HG02610 (cell line): ENCODE results near the gene FANCI.
"Not testable (repeated sequence)": the region's sequence is repeated elsewhere in the genome, so short reads cannot be mapped to it uniquely, and the experiment has no call there.

Experiments used
- ATAC-seq: cut with Tn5 transposase; IDR thresholded peaks from one replicate; pipeline ENCODE4 v1.9.1; 2021; ENCODE audit warnings: mild to moderate bottlenecking, moderate library complexity; ENCODE audit not compliant: unreplicated experiment

FANCI gene

DNA sequence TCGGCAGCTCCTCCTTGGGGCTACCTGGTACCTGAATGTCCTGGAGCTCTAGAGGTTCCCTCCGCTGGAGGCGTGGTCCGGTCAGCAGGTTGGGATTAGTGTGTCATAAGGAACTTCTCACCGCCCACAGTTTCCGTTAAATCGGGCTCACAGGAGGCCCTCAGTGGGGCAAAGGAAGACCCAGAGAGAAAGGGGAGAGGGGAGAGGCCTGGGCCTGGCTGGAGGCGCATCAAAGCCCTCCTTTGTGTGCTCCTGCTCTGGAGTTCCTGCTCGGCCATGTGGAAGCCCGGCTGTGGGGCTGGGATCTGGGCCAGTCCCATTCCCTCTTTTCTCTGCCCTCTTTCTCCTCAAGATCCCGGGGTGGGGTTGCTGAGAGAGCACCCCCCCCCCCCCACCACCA, 22.2 kb upstream of the FANCI start, which contains the start of gene RLBP1:
Gene RLBP1 (minus strand): TSS at position 37 of the 400 bp plus-strand sequence. CDS start 2,604 bp downstream, outside the sequence.
- no peak for ATAC-seq

- no peak for ATAC-seq
Measured at GRCh38 chr15:89225588-89225987, 18.2 kb upstream of the FANCI start.

GRCh38 chr15:89226359-89227221, 17.2 kb upstream of the FANCI start:
- no peak for ATAC-seq

GRCh38 chr15:89227425-89227824, 16.4 kb upstream of the FANCI start:
- ATAC-seq, result no peak

GRCh38 chr15:89230277-89230676, 13.5 kb upstream of the FANCI start:
- no peak for ATAC-seq

GRCh38 chr15:89231832-89232231, 11.9 kb upstream of the FANCI start:
- ATAC-seq, result no peak

DNA sequence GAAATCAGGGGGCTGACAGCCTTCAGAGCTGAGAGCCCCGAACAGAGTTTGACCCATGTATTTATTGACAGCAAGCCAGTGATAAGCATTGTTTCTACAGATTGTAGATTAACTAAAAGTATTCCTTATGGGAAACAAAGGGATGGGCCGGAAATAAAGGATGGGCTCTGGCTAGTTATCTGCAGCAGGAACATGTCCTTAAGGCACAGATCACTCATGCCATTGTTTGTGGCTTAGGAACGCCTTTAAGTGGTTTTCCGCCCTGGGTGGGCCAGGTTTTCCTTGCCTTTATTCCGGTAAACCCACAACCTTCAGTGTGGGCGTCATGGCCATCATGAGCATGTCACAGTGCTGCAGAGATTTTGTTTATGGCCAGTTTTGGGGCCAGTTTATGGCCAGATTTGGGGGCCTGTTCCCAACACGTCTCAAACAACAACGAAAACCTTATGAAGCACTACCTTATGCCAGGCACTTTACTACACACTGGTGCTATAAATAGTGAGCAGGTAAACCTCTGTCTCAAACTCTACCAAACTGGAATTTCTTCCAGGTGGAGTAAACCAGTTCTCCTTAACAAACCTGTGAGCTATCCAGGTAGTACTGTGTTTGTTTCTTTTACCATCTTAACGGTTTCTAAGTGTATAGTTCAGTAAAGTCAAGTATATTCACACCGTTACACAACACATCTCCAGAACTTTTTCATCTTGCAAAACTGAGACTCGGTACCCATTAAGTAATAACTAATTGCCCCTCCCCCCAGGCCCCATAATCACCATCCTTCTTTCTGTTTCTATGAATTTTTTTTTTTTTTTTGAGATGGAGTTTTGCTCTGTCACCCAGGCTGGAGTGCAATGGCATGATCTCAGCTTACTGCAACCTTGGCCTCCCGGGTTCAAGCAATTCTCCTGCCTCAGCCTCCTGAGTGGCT, 3.6 kb upstream of the FANCI start:
- not testable (repeated sequence) for ATAC-seq

DNA sequence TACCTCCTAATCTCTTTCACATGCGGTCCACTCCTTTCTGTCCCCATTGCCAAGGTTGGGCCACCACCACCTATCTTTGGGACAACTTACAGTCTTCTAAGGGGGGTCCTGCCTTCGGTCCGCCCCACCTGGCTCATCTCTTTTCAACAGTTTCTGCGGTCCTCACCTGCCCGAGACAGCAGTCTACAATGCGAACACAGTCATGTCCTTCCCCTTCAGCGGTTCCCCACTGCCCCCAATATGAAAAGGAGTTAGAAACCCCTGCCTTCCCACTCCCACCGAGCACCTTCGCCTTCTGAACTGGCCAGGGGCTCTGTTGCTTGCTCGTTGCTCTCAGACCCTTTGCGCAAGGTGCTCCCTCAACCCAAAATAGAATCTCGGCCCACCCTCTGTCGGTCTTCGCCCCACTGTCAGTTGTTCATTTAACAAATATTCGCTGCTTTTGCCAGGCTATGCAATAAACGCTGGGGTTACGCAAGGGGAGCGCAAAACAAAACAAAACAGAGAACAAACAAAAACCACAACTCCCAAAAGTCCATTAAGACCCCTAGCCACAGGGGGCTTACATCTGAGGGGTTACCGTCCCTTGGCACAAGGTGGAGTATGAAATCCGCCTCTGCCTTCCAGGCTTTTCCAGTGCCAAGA, 611 bp upstream of the FANCI start:
- ATAC-seq, result no peak

DNA sequence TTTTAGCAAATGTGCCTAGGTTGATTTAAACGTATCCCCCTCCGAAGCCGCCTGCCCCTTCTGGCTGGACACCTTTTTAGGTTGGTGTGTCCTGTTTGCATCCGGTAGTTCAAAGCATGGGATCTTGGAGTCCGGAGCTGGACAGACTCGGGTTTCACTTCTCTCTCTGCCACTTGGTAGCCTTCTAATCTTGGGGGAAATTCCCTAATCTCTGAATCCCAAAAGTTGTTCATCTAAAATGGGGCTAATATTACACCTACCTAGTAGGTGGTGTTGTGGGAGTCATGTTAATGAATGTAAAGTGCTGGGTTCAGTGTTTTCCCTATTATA, 760 bp downstream of the FANCI start:
- peak; percentile 5 for ATAC-seq

DNA sequence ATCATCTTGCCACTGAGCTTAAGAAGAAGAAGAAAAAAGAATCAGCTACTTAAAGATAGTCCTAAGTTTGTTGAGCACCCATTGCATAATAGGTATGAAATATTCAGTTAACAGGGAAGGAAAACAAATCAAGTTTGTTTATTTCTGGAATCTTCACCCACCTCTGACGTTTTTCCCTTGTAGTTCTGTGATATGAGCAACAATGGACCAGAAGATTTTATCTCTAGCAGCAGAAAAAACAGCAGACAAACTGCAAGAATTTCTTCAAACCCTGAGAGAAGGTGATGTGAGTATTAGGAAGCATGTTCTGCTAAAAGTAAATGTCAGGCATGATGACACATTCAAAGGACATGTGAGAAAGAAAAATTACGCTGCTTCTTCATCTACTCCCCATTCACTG, 3.7 kb downstream of the FANCI start:
- ATAC-seq, result no peak

GRCh38 chr15:89248584-89248983, 4.8 kb downstream of the FANCI start:
- ATAC-seq, result no peak

DNA sequence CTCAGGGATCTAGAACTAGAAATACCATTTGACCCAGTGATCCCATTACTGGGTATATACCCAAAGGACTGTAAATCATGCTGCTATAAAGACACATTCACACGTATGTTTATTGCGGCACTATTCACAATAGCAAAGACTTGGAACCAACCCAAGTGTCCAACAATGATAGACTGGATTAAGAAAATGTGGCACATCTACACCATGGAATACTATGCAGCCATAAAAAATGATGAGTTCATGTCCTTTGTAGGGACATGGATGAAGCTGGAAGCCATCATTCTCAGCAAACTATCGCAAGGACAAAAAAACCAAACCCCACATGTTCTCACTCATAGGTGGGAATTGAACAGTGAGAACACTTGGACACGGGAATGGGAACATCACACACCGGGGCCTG, 6.4 kb downstream of the FANCI start:
- ATAC-seq, result not testable (repeated sequence)

DNA sequence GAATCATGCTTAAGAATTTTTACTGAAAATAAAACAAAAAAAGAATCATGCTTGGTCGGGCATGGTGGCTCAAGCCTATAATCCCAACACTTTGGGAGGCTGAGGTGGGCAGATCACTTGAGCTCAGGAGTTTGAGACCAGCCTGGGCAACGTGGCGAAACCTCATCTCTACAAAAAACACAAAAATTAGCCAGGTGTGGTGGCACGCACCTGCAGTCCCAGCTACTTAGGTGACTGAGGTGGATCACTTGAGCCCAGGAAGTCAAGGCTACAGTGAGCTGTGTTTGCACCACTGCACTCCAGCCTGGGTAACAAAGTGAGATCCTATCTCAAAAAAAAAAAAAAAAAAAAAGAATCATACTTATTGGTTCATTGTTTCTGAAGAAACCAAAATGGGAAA, 33.5 kb downstream of the FANCI start:
- not testable (repeated sequence) for ATAC-seq

DNA sequence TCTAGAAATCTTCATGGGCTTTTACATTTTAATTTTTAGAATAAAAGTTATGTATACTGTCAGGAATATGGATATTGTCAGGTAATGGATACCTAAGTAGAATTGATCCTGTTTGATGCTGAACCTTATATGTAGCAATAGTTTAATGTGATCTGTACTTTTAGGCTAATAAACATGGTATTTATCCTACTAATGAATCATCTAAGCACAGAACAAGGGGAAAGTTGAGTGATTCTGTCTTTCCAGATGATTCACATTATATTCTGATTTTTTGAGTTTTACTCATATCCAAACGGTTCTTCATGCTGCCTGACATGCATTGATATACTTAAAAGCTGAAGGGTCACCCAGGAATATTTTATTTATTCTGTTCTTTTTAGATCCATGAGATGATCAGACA, 34.5 kb downstream of the FANCI start:
- no peak for ATAC-seq

DNA sequence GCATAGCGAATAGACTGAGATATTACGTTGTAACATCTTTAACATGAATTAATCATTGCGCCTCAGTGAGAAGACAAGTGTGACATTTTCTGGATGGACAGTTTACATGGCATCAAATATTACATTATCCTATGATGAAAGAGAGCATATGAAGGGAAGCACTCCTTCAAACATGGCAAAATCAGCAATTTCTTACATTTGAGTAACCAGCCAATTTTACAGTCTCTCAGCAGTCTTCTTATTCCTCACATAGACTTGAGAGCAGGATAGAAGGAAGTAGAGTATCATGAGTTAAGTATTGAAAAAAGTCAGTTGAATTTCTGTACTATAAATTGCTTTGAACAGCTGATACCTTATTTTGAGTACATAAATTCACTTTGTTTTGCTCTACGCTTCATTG, 38.9 kb downstream of the FANCI start:
- ATAC-seq, result no peak

- no peak for ATAC-seq
Measured at GRCh38 chr15:89283201-89283600, 39.4 kb downstream of the FANCI start.

DNA sequence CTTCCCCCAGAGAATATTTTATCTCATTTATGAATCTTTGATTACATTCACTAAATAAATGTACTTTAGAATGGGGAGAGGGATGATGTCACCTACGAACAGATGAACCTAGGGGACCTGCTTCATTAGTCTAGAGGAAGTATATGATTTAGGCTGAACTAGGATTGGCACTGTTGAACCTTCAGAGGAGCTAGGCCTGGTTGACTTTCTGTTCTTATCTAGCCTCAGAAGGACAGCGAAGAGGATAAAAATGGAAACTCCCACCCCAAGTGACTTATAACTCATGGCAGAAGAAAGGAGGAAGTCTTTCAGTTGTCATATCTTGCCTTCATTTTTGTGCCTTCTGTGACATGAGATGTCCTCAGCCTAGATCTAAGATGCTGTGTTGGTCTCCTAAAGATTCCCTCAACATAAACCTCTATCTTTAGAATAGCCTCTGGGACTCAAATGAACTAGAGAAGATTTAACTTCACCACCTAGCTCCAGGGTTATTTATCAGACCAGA, 48.2 kb downstream of the FANCI start:
- ATAC-seq, result no peak

- ATAC-seq, result no peak
Measured at GRCh38 chr15:89293012-89293411, 49.2 kb downstream of the FANCI start.

DNA sequence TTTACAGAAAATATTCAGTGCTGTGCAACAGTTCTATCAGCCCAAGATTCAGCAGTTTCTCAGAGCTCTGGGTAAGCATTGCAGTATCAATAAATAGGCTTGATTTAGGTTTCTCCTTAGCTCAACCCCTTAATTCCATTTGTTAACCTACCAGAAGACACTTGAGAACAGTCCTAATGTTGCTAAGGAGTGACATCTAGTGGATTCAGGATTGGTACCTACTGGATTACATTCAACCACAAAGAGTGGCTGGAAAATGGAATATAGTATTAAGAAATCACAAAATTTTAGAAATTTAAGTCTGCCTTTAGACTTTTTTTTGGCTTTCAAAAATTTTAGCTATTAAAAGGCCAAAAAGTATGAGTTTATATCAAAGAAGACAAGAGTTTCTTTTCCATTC, 56.1 kb downstream of the FANCI start:
- no peak for ATAC-seq

DNA sequence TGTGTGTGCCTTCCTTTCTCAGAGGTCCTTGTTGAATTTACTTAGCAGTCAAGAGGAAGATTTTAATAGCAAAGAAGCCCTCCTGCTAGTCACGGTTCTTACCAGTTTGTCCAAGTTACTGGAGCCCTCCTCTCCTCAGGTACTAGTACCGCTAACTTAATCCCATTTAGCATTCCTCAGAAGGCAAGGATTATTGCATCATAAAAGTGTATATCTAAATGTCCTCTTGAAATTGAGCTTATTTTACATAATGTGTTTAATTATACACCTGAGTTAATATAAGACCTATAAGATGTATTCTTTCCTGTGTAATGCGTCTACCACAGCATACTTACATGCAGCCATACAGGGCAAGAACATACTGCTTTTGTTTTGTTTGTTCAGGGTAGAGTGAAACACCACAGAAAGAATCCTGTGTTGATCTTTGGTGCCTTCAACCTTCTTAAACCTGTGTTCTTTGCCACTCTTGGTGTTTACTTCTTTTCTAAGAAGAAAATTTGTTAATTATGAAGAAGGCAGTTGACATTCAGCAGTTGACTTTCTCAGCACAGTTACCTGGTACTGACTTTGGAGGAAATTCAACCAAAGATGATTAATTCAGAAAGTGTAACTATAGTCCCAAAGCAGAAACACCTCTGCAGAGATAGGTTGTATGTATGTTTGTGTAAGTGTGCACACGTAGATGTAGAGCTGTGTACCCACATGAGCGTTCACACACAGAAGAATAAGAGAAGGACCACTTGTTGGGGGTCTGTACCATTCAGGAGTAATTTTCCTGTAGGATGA, 57.7 kb downstream of the FANCI start:
- no peak for ATAC-seq
